HG02642 (cell line): ENCODE data around the gene PKP4.
A peak's percentile ranks its signal among the peaks of the same experiment; 100 is the strongest.
"Not testable (repeated sequence)": the region's sequence is repeated elsewhere in the genome, so short reads cannot be mapped to it uniquely, and the experiment has no call there.

Experiments
- ATAC-seq: cut with Tn5 transposase; IDR thresholded peaks from one replicate; pipeline ENCODE4 v1.9.1; 2021; ENCODE audit warnings: mild to moderate bottlenecking; ENCODE audit not compliant: unreplicated experiment, poor library complexity

The PKP4 gene

GRCh38 chr2:158464426-158465281 lies 7.9 kb downstream of the PKP4 start:
- ATAC-seq: peak; percentile 87

DNA sequence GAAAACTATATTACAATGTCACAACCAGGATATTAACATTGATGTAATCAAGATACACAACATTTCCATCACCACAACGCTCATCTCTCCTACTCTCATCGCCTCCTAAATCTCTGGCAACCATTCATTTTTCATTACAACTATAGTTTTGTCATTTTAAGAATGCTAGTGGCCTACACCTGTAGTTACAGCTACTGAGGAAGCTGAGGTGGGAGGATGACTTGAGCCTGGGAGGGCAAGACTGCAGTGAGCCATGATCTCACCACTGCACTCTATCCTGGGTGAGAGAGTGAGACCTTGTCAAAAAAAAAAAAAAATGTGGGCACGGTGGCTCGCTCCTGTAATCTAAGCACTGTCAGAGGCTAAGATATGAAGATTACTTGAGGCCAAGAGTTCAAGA lies 10.5 kb downstream of the PKP4 start:
- no peak for ATAC-seq

GRCh38 chr2:158472829-158473228 lies 16.1 kb downstream of the PKP4 start:
- not testable (repeated sequence) for ATAC-seq

DNA sequence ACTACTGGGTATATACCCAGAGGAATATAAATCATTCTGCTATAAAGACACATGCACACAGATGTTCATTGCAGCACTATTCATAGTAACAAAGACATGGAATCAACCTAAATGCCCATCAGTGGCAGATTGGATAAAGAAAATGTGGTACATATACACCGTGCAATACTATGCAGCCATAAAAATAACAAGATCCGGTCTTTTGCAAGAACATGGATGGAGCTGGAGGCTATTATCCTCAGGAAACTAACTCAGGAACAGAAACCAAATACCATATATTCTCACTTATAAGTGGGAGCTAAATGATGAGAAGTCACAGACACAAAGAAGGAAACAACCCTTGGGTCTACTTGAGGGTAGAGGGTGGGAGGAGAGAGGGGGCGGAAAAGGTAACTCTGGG lies 16.5 kb downstream of the PKP4 start:
- ATAC-seq: not testable (repeated sequence)

DNA sequence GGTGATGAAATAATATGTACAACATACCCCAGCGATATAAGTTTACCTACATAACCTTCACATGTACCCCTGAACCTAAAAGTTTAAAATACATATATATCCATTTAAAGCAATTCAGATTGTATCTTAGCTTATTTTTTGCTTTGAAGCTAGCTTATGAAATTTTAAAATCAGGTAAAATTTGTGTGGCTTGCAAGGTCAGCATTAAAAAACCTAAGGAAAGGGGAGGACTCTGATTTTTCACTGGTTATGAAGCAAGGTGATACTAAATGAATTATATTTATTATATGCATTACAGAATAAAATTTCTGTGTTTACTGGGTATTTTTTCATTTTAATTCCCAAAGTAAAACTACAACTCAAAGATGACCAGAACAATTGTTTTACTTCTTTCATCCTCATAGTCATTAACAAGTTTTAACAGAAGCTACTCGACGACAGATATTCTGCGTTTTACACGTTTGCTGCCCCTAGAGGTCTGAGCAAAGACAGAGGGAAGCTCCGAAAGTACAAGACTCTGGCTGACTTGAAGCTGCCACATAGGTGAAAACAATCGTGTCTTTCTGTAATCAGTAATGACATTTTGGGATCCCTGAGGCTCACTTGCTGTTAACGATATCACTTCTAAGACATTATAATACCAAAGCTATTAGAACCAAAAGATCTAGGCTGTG lies 17.1 kb downstream of the PKP4 start:
- ATAC-seq: no peak

DNA sequence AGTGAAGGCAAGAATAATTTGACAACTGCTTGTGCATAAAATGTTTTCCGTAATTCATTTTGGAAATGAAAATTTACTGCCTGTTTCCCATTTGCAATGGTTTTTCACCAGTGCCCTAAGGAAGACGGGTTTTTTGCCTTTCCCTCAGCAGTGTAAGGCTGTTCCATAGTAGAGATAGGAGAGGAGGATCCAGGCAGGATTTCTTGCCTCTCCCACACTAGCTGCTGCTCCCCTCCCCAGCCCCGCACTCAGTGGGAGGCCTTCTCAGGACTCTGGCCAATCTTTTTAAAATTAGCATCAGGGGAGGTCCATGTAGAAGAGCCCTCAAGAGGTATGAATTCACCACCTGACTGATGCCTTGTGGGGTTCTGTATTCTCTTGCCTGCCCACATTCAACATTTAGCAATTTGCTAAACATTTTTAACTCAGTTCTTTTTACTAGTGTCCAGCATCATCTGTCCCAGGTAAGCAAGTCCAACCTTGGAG lies 17.8 kb downstream of the PKP4 start:
- not testable (repeated sequence) for ATAC-seq

DNA sequence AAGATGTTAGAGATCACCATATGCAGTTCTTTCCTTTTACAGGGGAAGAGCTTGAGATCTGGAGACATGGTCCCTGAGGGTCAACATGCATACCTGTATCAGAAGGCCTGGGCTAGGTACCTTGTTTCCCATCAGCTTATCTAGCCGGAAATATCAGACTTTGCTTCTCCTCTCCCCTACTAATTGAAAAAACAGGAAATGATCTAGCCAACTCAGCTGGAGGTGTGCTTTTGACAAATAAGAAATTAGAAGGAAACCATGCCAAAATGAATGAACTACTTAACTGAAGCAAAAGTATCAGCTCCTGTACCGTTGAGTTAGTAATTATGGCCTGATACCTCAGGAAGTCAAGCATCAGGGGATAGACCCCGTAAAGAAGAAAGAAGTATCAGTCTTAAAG lies 20.4 kb downstream of the PKP4 start:
- no peak for ATAC-seq

- ATAC-seq: no peak
These were observed 21.5 kb downstream of the PKP4 start for GRCh38 chr2:158478237-158478636.

DNA sequence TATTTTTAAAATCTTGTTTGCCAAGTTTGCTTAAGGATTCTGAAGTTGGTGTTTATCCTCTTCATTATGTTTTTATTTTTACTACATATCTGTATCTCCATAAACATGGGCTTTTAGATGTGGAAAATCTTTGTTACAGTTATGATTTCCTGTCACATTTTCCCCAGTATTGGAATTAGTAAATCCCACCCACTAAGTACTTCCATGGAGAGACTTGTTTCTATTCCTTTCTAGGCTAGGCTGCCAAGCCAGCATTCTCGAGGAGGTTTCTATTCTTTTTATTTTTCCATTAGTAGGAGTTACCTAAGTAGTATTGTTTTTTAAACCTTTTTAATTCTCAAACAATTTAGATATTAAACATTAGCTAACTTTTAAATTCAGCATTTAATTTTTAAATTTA lies 22.1 kb downstream of the PKP4 start:
- ATAC-seq: no peak

GRCh38 chr2:158481116-158481515 lies 24.4 kb downstream of the PKP4 start:
- ATAC-seq: no peak

- no peak for ATAC-seq
These were observed 25.8 kb downstream of the PKP4 start for GRCh38 chr2:158482594-158482993.

DNA sequence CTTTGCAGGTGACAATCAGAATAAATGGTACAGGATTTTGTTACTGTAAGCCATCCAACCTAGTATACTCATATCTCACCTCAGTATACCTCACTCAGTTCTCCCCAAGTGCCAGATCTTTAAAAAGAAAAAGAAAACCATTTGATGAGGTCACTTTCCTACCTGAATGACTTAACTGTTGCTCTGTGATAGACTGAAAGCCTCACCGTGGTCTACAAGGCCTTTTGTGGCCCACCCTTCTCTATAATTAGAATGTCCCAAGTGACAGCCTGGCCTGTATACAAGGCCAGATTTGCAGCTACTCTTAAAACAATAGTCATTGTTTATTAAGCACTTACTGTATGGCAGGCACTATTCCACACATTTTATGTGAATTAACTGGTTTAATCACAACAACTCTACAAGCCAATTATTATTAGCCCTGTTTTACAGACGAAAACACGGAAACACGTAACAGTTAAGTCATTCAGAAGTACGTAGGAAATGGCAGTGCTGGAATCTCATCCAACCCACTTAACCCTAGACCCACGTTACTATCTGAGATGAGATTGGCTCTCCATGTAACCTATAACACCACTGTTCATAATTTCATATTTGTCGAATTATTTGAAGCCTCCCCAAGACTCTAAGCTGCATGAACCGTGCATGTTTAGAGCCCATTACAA lies 28.3 kb downstream of the PKP4 start:
- peak; percentile 54 for ATAC-seq

GRCh38 chr2:158486150-158486969 lies 29.6 kb downstream of the PKP4 start:
- ATAC-seq: no peak

DNA sequence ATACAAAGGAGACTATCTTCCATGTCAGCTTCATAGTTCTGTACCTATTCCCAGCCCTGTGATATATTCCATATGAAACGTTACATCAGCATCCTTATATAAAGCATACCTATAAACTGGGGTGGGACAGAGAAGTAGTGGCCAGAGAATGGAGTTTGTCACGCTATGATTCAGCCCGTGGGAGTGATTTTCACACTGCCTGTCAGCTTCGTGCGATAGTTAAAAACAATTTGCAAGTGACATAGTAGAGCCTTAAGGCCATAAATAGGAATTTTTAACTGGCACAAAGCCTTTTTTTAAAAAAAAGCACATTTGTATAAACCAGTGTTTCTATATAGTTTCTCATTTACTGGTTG lies 30.2 kb downstream of the PKP4 start:
- no peak for ATAC-seq

DNA sequence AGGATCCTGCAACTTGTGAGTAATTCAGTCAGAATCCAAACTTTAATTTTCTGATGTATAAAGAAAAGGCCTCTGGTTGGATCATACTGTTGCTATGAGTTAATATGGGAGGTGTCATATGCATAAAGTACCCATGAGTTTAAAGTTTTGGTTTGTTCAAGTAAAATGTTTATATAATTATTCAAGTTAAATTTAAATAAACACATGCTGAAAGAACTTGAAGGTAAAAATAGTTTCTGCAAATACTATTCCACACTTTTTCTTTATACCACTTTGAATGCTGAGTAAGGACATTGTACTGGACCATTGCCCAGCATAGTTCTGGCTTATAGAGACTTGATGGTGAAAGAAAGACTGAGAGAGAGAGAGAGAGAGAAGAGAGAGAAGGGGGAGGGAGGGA lies 30.7 kb downstream of the PKP4 start:
- no peak for ATAC-seq

- ATAC-seq: no peak
These were observed 31.9 kb downstream of the PKP4 start for GRCh38 chr2:158488442-158489216.

DNA sequence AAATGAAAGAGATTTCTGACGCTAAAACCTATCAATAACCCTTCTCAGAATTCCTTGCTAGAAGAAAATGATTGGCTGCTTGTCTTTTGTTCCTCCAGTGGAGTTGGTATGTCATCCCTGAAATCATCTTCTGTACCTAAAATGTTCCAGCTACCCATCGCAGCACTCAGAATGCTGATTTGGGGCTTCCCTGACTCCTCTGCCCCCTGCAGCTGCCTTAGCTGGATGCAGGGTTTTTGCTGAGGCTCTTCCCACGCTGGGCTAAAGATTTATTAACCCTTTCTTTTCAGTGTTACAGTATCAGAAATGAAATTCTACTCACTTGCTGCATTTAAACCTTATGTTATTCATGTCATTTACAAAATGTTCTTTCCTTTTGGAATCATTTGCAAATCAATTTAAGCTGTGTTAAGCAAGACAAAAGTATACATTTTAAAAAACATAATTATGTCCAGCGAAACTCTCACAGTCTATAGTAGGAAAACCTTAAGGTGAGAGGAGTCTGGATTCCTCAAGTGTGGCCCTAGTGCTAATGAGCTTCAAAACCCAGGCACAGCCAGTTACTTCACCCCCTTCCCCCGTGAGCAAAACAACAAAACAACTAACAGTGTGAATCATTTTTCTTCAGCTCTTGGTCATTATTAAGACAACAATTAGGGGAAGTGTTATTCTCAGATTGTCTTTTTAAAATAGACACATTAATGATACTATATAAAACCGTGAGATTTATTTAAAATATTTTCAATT lies 32.8 kb downstream of the PKP4 start:
- ATAC-seq: no peak

GRCh38 chr2:158491072-158491471 lies 34.3 kb downstream of the PKP4 start:
- ATAC-seq: no peak

DNA sequence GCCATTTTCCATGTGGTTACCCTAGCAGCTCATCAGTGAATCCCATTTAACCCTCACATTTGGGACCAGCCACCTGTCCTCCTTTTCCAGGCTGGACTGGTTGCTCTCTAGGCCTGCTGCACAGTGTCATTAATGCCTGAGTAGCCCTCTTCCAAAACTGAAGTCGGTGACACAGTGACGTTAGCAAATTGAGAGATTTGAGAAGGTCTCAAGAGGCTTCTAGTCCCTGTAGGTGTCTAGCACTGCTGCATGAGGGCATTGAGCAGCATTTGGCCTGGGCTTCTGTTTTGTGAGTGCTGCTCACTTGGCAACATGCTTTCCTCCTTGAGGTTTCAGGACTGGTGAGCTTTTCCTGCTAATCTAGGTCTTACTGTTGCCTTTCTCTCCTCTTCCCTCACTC lies 36.7 kb downstream of the PKP4 start:
- ATAC-seq: no peak
